HL-60 (cell line): ENCODE results near the gene RSPO1.

Source experiments
- TF ChIP-seq, protein P1 (sequence below): IDR thresholded peaks from 2 replicates; pipeline ENCODE4 v1.6.1; 2012; ENCODE audit warnings: low read depth; ENCODE audit not compliant: insufficient replicate concordance
- TF ChIP-seq, protein P2 (sequence below): IDR thresholded peaks from one replicate; pipeline ENCODE4 v1.5.1; 2011; ENCODE audit warnings: low read length, control low read depth, inconsistent platforms; ENCODE audit not compliant: insufficient read depth

DNA sequence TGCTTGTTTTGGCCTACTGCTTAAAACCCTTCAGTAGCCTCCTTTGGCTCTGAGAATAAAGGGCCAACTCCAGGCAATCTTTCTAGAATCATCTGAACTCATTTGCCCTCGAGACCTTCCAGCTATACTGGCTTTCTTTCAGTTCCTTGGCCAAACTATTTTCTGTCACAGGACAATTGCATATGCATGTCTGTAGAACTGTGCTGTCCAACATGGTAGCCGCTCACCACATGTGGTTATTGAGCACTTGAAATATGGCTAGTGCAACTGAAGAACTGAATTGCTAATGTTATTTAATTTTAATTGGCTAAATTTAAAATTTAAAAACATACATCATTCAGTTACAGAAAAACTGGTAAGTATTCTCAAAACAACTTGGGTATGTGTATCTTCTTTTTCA lies 24.7 kb downstream of the RSPO1 start:
- TF ChIP-seq, protein P1, sequence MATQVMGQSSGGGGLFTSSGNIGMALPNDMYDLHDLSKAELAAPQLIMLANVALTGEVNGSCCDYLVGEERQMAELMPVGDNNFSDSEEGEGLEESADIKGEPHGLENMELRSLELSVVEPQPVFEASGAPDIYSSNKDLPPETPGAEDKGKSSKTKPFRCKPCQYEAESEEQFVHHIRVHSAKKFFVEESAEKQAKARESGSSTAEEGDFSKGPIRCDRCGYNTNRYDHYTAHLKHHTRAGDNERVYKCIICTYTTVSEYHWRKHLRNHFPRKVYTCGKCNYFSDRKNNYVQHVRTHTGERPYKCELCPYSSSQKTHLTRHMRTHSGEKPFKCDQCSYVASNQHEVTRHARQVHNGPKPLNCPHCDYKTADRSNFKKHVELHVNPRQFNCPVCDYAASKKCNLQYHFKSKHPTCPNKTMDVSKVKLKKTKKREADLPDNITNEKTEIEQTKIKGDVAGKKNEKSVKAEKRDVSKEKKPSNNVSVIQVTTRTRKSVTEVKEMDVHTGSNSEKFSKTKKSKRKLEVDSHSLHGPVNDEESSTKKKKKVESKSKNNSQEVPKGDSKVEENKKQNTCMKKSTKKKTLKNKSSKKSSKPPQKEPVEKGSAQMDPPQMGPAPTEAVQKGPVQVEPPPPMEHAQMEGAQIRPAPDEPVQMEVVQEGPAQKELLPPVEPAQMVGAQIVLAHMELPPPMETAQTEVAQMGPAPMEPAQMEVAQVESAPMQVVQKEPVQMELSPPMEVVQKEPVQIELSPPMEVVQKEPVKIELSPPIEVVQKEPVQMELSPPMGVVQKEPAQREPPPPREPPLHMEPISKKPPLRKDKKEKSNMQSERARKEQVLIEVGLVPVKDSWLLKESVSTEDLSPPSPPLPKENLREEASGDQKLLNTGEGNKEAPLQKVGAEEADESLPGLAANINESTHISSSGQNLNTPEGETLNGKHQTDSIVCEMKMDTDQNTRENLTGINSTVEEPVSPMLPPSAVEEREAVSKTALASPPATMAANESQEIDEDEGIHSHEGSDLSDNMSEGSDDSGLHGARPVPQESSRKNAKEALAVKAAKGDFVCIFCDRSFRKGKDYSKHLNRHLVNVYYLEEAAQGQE, result no peak
- TF ChIP-seq, protein P2, sequence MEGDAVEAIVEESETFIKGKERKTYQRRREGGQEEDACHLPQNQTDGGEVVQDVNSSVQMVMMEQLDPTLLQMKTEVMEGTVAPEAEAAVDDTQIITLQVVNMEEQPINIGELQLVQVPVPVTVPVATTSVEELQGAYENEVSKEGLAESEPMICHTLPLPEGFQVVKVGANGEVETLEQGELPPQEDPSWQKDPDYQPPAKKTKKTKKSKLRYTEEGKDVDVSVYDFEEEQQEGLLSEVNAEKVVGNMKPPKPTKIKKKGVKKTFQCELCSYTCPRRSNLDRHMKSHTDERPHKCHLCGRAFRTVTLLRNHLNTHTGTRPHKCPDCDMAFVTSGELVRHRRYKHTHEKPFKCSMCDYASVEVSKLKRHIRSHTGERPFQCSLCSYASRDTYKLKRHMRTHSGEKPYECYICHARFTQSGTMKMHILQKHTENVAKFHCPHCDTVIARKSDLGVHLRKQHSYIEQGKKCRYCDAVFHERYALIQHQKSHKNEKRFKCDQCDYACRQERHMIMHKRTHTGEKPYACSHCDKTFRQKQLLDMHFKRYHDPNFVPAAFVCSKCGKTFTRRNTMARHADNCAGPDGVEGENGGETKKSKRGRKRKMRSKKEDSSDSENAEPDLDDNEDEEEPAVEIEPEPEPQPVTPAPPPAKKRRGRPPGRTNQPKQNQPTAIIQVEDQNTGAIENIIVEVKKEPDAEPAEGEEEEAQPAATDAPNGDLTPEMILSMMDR, result no peak
